NT2/D1 (cell line): ENCODE results near the gene HP.

Source experiments
- SUZ12 ChIP-seq: IDR thresholded peaks from 2 replicates; pipeline ENCODE4 v1.6.1; 2011; ENCODE audit not compliant: insufficient read length, insufficient read depth; ENCODE audit errors: extremely low read depth
- ZNF274 ChIP-seq: IDR thresholded peaks from 2 replicates; pipeline ENCODE4 v1.6.1; 2011; ENCODE audit warnings: mild to moderate bottlenecking, low read depth, low read length

DNA sequence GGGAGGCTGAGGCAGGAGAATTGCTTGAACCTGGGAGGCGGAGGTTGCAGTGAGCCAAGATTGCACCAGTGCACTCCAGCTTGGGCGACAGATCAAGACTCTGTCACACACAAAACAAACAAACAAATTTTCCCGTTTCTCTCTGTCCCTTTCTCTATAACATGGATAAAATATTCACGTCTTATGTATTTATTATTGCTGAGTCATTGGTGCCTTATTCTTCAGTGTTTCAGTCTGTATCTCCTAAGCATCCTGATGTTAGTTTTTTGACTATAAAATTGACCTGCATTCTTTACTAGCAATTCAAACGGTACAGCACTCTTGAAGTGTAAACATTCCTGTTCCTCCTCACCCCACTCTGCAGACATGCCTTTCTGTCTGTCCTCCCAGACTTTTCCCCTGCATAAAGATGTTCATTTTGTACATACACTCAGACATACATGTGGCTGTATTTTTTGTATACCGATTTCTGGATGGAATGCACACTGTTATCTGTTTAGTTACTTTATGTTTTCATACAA lies 29.4 kb upstream of the HP start:
- TF ChIP-seq ZNF274, result no peak
- TF ChIP-seq SUZ12, result no peak
